ENCODE measurements around the gene CDK14. TPM values are rescaled to one million over a fixed set of nuclear protein-coding genes. Genes with fewer than 3 reads are reported as not detected.

CDK14 gene
- total and polyA plus RNA-seq, 2 donors (not counting 3 experiments of a cell fraction or from before 2014, with no cell fraction given) = 5.5 to 34.2 TPM

- no peaks in the 10 kb centered on the region for H4K20me1 ChIP-seq (replicated peaks; ENCODE audit: control insufficient read depth, extremely low read depth, insufficient read depth, low read length)
- intact Hi-C loops (cut with micrococcal nuclease) = no loop called here
- ChIA-PET CTCF (interaction anchor here (1.2 to 1.9 kb wide), 3 partner anchors 322 to 576 kb away, joined by 4 to 7 read pairs (median 5); partner anchors contain the start of gene CDK14), POLR2A (no interaction called here)
- no peaks in the 10 kb centered on the region for H3K4me1 ChIP-seq (ENCODE audit: control insufficient read depth, extremely low read depth, insufficient read depth, low read length)
- DNase-seq (ENCODE audit: low read depth, low spot score) = no peak
- H2AFZ ChIP-seq (ENCODE audit: low read depth, low read length) = no peak overlapping the region
- no peaks in the 10 kb centered on the region for H3K9me3 ChIP-seq (replicated peaks; ENCODE audit: control insufficient read depth, insufficient read depth, low read length)
- H3K27me3 ChIP-seq (ENCODE audit: control insufficient read depth in 2 of 2, insufficient read depth in 2 of 2, low read length in 2 of 2) = no peaks in the 10 kb centered on the region
- no peak for FAIRE-seq
- TF ChIP-seq GATA2 (IDR thresholded peaks at IDR 0.05; ENCODE audit: insufficient read depth, insufficient read length, low read depth, low read length) = no peak
- TF ChIP-seq JUN (IDR thresholded peaks at IDR 0.05; ENCODE audit: borderline replicate concordance, insufficient read depth, insufficient read length, low read depth) = no peak
- TF ChIP-seq POLR2A (IDR thresholded peaks at IDR 0.05; ENCODE audit: low read depth, low read length) = no peak
- TF ChIP-seq EZH2 (IDR thresholded peaks at IDR 0.05; ENCODE audit: borderline replicate concordance, low read depth, low read length, severe bottlenecking) = no peak
- no peak for TF ChIP-seq MYC (IDR thresholded peaks at IDR 0.05; ENCODE audit: low read depth, low read length)
- no peak for TF ChIP-seq CTCF (IDR thresholded peaks at IDR 0.05; ENCODE audit: extremely low read depth in 1 of 2, insufficient read depth in 1 of 2, low read depth in 1 of 2, low read length in 2 of 2)
- TF ChIP-seq POLR2AphosphoS5 (IDR thresholded peaks at IDR 0.05; ENCODE audit: insufficient read depth, low read depth, low read length) = no peak
- no peak for TF ChIP-seq MAX (IDR thresholded peaks at IDR 0.05; ENCODE audit: insufficient read depth, insufficient read length)
- no peak for TF ChIP-seq FOS (IDR thresholded peaks at IDR 0.05; ENCODE audit: borderline replicate concordance, insufficient read depth, low read length)
- dilution Hi-C loops (cut with MboI; ENCODE audit: extremely low pct_ligation_motif_present, low sequenced_read_pairs) = no loop called here
- no peak overlapping the region for H3K4me3 ChIP-seq (replicated peaks in 1 of 3; ENCODE audit: insufficient read depth in 1 of 3, low read depth in 1 of 3, low read length in 3 of 3)
- no peaks in the 10 kb centered on the region for H3K9me1 ChIP-seq (replicated peaks; ENCODE audit: control insufficient read depth, extremely low read depth, insufficient read depth, low read length)
- no peaks in the 10 kb centered on the region for H3K79me2 ChIP-seq (ENCODE audit: control insufficient read depth, insufficient read depth, low read length)
- no peak overlapping the region for H3K9ac ChIP-seq (replicated peaks; ENCODE audit: extremely low read depth, insufficient read depth, low read length)
- H3K36me3 ChIP-seq (ENCODE audit: control insufficient read depth in 2 of 2, extremely low read depth in 1 of 2, insufficient read depth in 2 of 2, low read length in 2 of 2) = no peaks in the 10 kb centered on the region
- H3K4me2 ChIP-seq (ENCODE audit: insufficient read depth, low read length) = no peak overlapping the region
- no TSS peak for BruUV-seq (replicated peaks)
- no peak overlapping the region for H3K27ac ChIP-seq (ENCODE audit: insufficient read depth, low read depth, low read length)
These were observed 435.6 kb downstream of the CDK14 start for GRCh38 chr7:91031757-91032156.
